A673 (cell line): Measurements from ENCODE around the gene DGKQ.

Experiments
- CTCF ChIP-seq: fragments of 300-800, 200-600 bp; sonication (generic); conservative IDR thresholded peaks from 2 replicates; pipeline ENCODE4 v1.5.1; 2017; ENCODE audit warnings: low read depth, mild to moderate bottlenecking, antibody characterized with exemption, low read length, moderate library complexity, mixed read lengths
- EZH2 ChIP-seq: fragments of 200-600 bp; sonication (generic); IDR thresholded peaks from 2 replicates; pipeline ENCODE4 v1.6.1; 2017; ENCODE audit warnings: borderline replicate concordance, low read depth, mild to moderate bottlenecking, mixed read lengths, antibody characterized with exemption, low read length; ENCODE audit not compliant: poor library complexity, severe bottlenecking

GRCh38 chr4:1019320-1019719, 46.0 kb upstream of the DGKQ start:
- TF ChIP-seq CTCF, result no peak
- no peak for TF ChIP-seq EZH2
